HUES6 (cell line): Measurements from ENCODE around the gene BCAS1.
A peak's percentile ranks its signal among the peaks of the same experiment; 100 is the strongest.

Experiments used
- H3K27ac ChIP-seq: 2 replicates; pipeline ENCODE4 v1.7.0; 2013; ENCODE audit warnings: low read depth, mild to moderate bottlenecking, low read length, inconsistent platforms
- H3K27me3 ChIP-seq: 2 replicates; pipeline ENCODE4 v1.6.1; 2013; ENCODE audit warnings: low read length; ENCODE audit not compliant: control insufficient read depth, insufficient read depth
- H3K36me3 ChIP-seq: 2 replicates; pipeline ENCODE4 v1.6.1; 2013; ENCODE audit warnings: low read length; ENCODE audit not compliant: control insufficient read depth, insufficient read depth
- H3K4me1 ChIP-seq: 2 replicates; pipeline ENCODE4 v1.6.1; 2013; ENCODE audit warnings: low read length; ENCODE audit not compliant: control insufficient read depth, insufficient read depth
- H3K4me3 ChIP-seq: 2 replicates; pipeline ENCODE4 v1.5.1; 2013; ENCODE audit warnings: low read depth, low read length
- H3K9ac ChIP-seq: one replicate; pipeline ENCODE4 v1.6.1; 2013; ENCODE audit warnings: mild to moderate bottlenecking, low read length
- H3K9me3 ChIP-seq: 2 replicates; pipeline ENCODE4 v1.6.1; 2013; ENCODE audit warnings: low read depth, low read length; ENCODE audit not compliant: control insufficient read depth, insufficient read depth

Gene BCAS1

DNA sequence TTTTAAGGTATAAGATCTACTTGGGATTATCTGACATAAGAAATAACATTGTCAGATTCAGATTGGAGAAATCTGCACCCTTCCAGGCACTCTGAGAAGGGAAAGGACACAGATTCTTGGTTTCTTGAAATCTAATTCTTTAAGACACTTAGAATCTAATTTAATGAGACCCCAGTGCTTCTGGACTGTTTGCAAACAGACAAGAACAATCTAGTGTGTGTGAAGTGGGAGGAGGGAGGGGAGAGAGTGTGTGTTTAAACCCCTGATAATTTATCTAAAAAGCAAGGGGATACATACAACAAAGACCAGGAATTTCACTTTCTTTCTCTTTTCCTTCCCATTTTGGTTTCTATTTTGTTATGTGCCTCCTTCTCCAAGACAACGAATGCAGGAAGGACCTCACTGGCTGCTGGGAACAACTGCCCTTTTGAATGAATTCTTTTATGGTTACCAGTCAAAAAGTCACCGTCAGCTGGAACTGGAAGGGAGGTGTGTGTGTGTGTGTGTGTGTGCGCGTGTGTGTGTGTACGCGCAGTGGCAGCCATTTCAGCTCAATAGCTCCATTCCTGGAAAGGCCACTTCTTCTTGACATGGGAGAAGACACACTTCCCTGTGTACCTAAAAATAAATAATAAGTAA lies 129.4 kb downstream of the BCAS1 start:
- peaks cover 51% of the 10 kb centered on the region for H3K4me1 ChIP-seq

DNA sequence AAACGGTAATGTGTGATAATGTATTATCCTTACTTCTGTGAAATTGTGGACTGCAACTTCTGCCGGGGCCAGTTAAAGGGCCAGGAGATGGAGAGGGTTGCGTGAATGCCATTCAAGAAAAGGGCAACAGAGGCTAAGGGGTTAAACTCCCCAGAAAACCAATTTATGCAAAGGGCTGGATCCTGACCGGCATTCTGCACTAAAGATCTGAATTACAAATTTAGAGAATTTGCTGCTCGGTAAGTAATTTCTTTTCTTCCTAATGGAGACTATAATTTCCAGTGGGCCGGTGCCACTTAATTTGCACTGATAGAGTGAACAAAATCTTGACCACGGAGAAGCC lies 130.1 kb downstream of the BCAS1 start:
- Histone ChIP-seq H3K9ac (no peak overlapping the region), H3K4me3 (peak overlapping the region; percentile 28), H3K4me1 (peaks cover 52% of the 10 kb centered on the region), H3K27ac (peak overlapping the region; percentile 15; the same call in 1 of the 2 replicates), H3K36me3 (no peaks in the 10 kb centered on the region), H3K9me3 (no peaks in the 10 kb centered on the region), H3K27me3 (no peaks in the 10 kb centered on the region)

More for the DNA sequence above, 129.4 kb downstream of the BCAS1 start:
- Histone ChIP-seq H3K9ac (peak overlapping the region; percentile 4), H3K27me3 (no peaks in the 10 kb centered on the region), H3K36me3 (no peaks in the 10 kb centered on the region), H3K4me3 (peak overlapping the region; percentile 28; the same call in 1 of the 2 replicates), H3K9me3 (no peaks in the 10 kb centered on the region), H3K27ac (peak overlapping the region; percentile 15; the same call in 1 of the 2 replicates)

- Histone ChIP-seq H3K27ac (peak overlapping the region; percentile 15; the same call in 1 of the 2 replicates), H3K36me3 (no peaks in the 10 kb centered on the region), H3K27me3 (no peaks in the 10 kb centered on the region), H3K4me1 (peaks cover 58% of the 10 kb centered on the region), H3K9me3 (no peaks in the 10 kb centered on the region), H3K9ac (no peak overlapping the region), H3K4me3 (peak overlapping the region; percentile 28)
These were observed 130.6 kb downstream of the BCAS1 start for GRCh38 chr20:53939572-53940359.

DNA sequence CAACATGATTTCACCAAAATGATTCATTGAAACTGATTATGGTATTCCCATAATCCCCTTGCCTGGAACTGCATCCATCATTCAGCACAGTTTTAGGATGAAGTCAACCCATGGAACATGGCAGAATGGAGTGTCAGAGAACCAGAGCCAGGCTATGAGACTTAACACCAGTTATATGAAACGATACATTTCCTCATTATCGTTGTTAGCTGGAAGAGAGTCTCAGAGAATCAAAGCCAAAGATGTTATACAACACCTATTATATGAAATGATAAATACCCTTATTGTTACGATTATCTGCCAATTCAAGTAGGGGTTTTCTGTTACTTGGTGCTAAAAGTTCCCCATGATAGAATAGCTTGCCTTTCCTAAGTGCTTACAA lies 131.2 kb downstream of the BCAS1 start:
- no peaks in the 10 kb centered on the region for H3K9me3 ChIP-seq
- H3K27ac ChIP-seq, result no peak overlapping the region
- peaks cover 63% of the 10 kb centered on the region for H3K4me1 ChIP-seq
- no peak overlapping the region for H3K4me3 ChIP-seq
- H3K9ac ChIP-seq, result no peak overlapping the region
- H3K27me3 ChIP-seq, result no peaks in the 10 kb centered on the region
- H3K36me3 ChIP-seq, result no peaks in the 10 kb centered on the region

DNA sequence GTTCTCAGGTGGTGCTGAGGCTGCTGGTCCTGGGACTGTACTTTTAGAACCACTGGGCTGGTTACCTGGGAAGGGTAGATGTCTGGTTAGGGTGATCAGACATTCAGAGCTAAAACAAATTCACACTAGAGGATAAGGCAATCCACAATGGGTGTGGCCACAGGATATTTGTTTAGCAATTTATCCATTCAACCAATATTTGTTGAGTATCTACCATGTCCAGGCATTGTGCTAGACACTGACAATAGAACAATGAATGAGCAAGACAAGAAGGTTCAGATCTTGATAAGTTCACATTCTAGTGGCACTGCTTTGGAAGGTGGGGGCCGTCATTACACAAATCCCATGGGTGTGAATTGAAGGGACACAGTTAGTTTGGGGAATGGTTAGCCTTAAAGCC lies 131.7 kb downstream of the BCAS1 start:
- H3K4me3 ChIP-seq, result no peak overlapping the region
- no peaks in the 10 kb centered on the region for H3K27me3 ChIP-seq
- H3K9me3 ChIP-seq, result no peaks in the 10 kb centered on the region
- peaks cover 63% of the 10 kb centered on the region for H3K4me1 ChIP-seq
- H3K9ac ChIP-seq, result no peak overlapping the region
- no peaks in the 10 kb centered on the region for H3K36me3 ChIP-seq
- H3K27ac ChIP-seq, result no peak overlapping the region

DNA sequence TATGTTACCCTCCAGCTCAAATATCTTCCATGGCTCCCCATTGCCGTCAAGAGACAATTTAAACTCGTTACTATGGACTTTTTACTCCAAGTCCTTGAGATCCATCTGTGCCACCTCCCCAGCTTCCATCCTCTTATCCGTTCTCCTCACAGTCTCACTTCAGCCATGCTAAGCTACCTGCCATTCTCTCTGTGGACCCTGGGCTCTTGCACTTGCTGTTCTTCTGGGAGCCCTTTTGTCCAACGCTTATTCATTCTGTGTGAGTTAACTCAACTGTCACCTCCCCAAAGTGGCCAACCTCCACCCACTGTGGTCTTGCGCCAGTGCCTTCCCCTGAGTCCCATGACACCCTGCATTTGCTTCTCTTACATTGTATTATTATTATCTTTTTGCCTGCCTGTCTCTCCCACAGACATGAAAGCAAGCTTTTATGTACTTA lies 132.4 kb downstream of the BCAS1 start:
- H3K27ac ChIP-seq, result no peak overlapping the region

GRCh38 chr20:53937339-53937741 lies 133.1 kb downstream of the BCAS1 start:
- H3K36me3 ChIP-seq, result no peaks in the 10 kb centered on the region
- no peak overlapping the region for H3K9ac ChIP-seq
- H3K9me3 ChIP-seq, result no peaks in the 10 kb centered on the region
- H3K27ac ChIP-seq, result no peak overlapping the region
- no peak overlapping the region for H3K4me3 ChIP-seq
- peaks cover 50% of the 10 kb centered on the region for H3K4me1 ChIP-seq
- no peaks in the 10 kb centered on the region for H3K27me3 ChIP-seq

More for the DNA sequence above, 132.4 kb downstream of the BCAS1 start:
- no peak overlapping the region for H3K9ac ChIP-seq
- no peak overlapping the region for H3K4me3 ChIP-seq
- no peaks in the 10 kb centered on the region for H3K36me3 ChIP-seq
- H3K4me1 ChIP-seq, result peaks cover 56% of the 10 kb centered on the region
- no peaks in the 10 kb centered on the region for H3K9me3 ChIP-seq
- no peaks in the 10 kb centered on the region for H3K27me3 ChIP-seq

DNA sequence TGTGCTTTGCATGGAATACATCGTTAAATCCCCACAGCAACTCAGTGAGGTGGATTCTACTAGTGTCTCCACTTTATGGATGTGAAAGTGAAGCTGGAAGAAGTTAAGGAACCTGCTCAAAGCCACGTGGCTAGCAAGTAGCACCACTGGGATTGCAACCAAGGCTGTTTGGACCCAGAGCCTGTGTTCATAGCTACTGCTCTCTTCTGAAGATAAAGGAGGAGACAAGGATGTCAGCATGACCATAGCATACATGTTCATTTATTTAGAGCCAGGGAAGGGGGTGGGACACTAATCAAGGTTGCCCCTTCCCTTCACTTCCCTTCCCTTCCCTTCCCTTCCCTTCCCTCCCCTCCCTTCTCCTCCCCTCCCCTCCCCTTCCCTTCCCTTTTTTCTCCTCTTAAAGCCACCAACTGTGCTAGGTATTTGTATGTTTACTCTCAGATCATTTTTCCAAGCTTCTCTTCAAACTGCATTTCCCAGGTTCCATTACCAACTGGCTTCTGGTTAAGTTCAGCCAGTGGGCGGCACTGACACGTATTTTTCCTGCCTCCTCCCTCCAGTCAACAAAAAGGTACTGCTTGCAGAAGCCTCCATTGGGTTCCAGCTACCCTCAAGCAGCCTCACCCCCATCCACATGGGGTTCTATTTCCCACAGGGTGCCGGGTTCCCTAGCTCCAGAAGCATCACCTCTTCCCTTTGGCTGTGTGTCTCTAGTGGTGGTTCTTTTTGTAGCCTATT lies 134.9 kb downstream of the BCAS1 start:
- Histone ChIP-seq H3K4me3 (no peak overlapping the region), H3K9me3 (no peaks in the 10 kb centered on the region), H3K36me3 (no peaks in the 10 kb centered on the region), H3K9ac (no peak overlapping the region), H3K27ac (no peak overlapping the region), H3K27me3 (no peaks in the 10 kb centered on the region), H3K4me1 (peaks cover 31% of the 10 kb centered on the region)

DNA sequence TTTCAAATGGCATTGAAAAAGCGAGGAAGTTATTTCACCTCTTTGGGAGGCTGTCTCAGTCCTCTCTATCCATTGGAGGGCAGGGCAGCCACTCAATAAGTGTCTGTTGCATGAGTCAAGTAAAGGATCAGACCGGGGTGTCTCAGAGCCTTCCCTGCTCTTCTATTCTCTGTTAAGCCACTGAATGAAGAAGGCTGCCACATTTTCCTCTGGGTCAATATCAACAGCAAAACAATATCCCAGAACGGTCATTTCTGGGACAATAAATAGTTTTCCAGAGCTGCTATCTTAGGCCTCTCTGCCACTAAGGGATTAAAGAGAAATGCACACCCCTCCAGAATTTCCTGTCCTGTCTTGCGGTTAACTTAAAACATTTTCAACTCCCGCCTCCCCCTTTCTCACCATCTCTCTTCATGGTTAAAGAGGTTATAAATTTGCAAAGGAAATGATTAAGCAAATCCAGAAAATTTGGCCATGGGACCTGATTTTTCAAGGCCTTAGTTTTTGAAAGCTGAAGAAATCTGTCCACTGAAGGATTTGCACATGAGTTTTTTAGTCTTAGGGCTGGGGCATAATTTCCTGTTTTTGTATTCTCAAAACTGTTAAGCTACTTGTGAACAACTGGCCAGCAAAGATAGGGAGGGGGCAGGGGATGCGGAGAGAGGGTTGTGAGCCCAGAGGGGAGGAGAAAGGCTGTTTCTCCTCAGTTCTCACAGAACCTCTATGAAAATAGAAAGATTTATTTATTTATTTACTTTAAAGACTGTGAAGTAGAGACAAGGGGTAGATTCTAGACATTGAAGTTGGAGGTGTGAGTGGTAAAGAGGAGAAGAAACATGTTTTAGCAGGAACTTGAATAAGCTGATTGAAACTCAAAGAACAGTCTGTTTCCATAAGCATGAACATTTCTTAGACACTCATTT lies 135.7 kb downstream of the BCAS1 start:
- Histone ChIP-seq H3K4me1 (peaks cover 25% of the 10 kb centered on the region), H3K27ac (peak overlapping the region; percentile 26; the same call in 1 of the 2 replicates), H3K9me3 (no peaks in the 10 kb centered on the region), H3K4me3 (no peak overlapping the region), H3K9ac (no peak overlapping the region), H3K36me3 (no peaks in the 10 kb centered on the region), H3K27me3 (no peaks in the 10 kb centered on the region)

DNA sequence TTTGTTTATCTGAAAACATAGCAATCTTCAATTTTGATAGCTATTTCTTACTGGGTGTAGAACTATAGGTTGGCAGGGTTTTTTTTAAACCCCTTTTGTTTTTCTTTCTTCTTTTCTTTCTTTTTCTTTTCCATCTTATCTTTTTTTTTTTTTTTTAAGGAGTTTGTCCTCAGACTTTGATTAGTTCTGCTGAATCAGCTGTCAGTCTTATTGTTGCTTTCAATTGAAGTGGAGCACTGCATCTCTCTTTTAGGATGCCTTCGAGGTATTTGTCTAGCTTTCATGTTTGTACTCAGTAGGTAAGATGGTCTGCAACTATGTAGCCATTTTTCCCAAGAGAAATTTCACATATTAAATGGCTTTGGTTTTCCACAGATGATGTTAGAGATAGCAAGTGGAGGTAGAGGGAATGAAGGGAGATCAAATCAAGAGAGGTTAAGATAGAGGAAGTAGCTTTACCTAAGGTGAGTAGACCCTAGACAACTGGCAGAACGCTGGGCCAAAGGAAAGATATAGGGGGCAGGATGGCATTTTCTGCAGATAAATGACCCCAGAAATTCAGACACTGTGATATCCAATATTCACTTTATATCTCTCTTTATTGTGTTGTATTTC lies 137.1 kb downstream of the BCAS1 start:
- H3K27me3 ChIP-seq, result no peaks in the 10 kb centered on the region
- no peaks in the 10 kb centered on the region for H3K9me3 ChIP-seq
- no peak overlapping the region for H3K9ac ChIP-seq
- H3K27ac ChIP-seq, result no peak overlapping the region
- H3K36me3 ChIP-seq, result no peaks in the 10 kb centered on the region
- peaks cover 15% of the 10 kb centered on the region for H3K4me1 ChIP-seq
- no peak overlapping the region for H3K4me3 ChIP-seq
